Body of pancreas (tissue), 4 donors: Measurements from ENCODE around the gene LAIR2.

ENCODE experiments used
- CTCF ChIP-seq, 7 experiments: fragments of 450-650 bp in 4 of 7; fragments of 200-600 bp in 3 of 7; sonication (generic) in 3 of 7; IDR thresholded peaks; one replicate each; pipeline ENCODE4 v1.5.1; 2016 to 2019; ENCODE audit warnings: antibody characterized with exemption in 7 of 7
- POLR2A ChIP-seq, 3 donors: fragments of 450-650 bp; IDR thresholded peaks; one replicate each; pipeline ENCODE4 v1.6.1; 2016; ENCODE audit warnings: antibody characterized with exemption in 3 of 3, mild to moderate bottlenecking in 2 of 3

- TF ChIP-seq CTCF (IDR thresholded peaks at IDR 0.05): no peak
- TF ChIP-seq POLR2A (IDR thresholded peaks at IDR 0.05): no peak
Observed at GRCh38 chr19:54470276-54470887, 32.2 kb upstream of the LAIR2 start.
